A549 (cell line): ENCODE data around the gene ACTG1. TPM values are rescaled to one million over a fixed set of nuclear protein-coding genes. Genes with fewer than 3 reads are reported as not detected.
A peak's percentile ranks its signal among the peaks of the same experiment; 100 is the strongest.

Source experiments
- ATAC-seq, 2 experiments: fragments of 200-7000 bp in 1 of 2; fragments of >200 bp in 1 of 2; cut with Nextera tagmentation in 1 of 2; cut with Tn5 transposase in 1 of 2; 3 replicates each; pipeline versions ENCODE4 v1.8.0 to v1.9.1; 2018 to 2020; ENCODE audit warnings: mild to moderate bottlenecking in 1 of 2, moderate library complexity in 1 of 2
- CTCF ChIA-PET: fragments of 300-600 bp; sonication (Branson Sonifier 250); formaldehyde crosslinking; extraction: SDS; loops from one replicate; lab custom pipeline; 2021; ENCODE audit warnings: antibody characterized with exemption, inconsistent platforms; lab: Yijun Ruan, JAX
- POLR2A ChIA-PET: fragments of 350-600 bp; formaldehyde crosslinking; extraction: SDS; loops from one replicate; lab custom pipeline; 2021; ENCODE audit warnings: antibody characterized with exemption, inconsistent platforms; lab: Yijun Ruan, JAX
- DNase-seq, 2 experiments: peaks; one replicate each; pipeline versions ENCODE4 v3.0.0 to v3.0.0-alpha.2; 2011 to 2016; ENCODE audit warnings: low read depth in 1 of 2, low spot score in 1 of 2
- FAIRE-seq: peaks from 2 replicates; lab custom pipeline; 2011; peaks lifted over from hg19 to GRCh38; lab: Jason Lieb, UNC
- H3K27ac ChIP-seq, 2 experiments: fragments of >200 bp; sonication (Bioruptor Twin); formaldehyde crosslinking; 3 replicates each; pipeline ENCODE4 v1.5.1; 2016 to 2017
- H3K4me1 ChIP-seq: fragments of >200 bp; sonication (Bioruptor Twin); formaldehyde crosslinking; 3 replicates; pipeline ENCODE4 v1.6.1; 2016
- H3K4me2 ChIP-seq: fragments of >200 bp; sonication (Bioruptor Twin); formaldehyde crosslinking; 3 replicates; pipeline ENCODE4 v1.6.1; 2016
- H3K4me3 ChIP-seq: fragments of >200 bp; sonication (Bioruptor Twin); formaldehyde crosslinking; 3 replicates; pipeline ENCODE4 v1.5.1; 2016
- H3K9me3 ChIP-seq: fragments of >200 bp; sonication (Bioruptor Twin); formaldehyde crosslinking; 3 replicates; pipeline ENCODE4 v1.6.1; 2016
- BHLHE40 ChIP-seq: IDR thresholded peaks from 2 replicates; pipeline ENCODE4 v1.6.1; 2012; ENCODE audit warnings: low read depth, low read length, inconsistent platforms
- CBX2 ChIP-seq: fragments of 200-600 bp; sonication (generic); IDR thresholded peaks from 2 replicates; pipeline ENCODE4 v1.6.1; 2016; ENCODE audit warnings: low read depth, mild to moderate bottlenecking, borderline replicate concordance
- CBX8 ChIP-seq: fragments of 200-600 bp; sonication (generic); IDR thresholded peaks from 2 replicates; pipeline ENCODE4 v1.6.1; 2016
- CHD4 ChIP-seq: fragments of 200-600 bp; sonication (generic); IDR thresholded peaks from 2 replicates; pipeline ENCODE4 v1.6.1; 2016; ENCODE audit warnings: antibody characterized with exemption, mild to moderate bottlenecking, borderline replicate concordance
- EHMT2 ChIP-seq: fragments of 200-600 bp; sonication (generic); IDR thresholded peaks from 2 replicates; pipeline ENCODE4 v1.6.1; 2016; ENCODE audit warnings: antibody characterized with exemption, low read depth, mild to moderate bottlenecking, moderate library complexity
- EP300 ChIP-seq, 2 experiments: fragments of >200 bp; sonication (Bioruptor Twin); formaldehyde crosslinking; IDR thresholded peaks; 2 replicates in 1 of 2; 3 replicates in 1 of 2; pipeline ENCODE4 v1.6.1; 2016 to 2017
- ESRRA ChIP-seq: fragments of 150-350 bp; IDR thresholded peaks from 2 replicates; pipeline ENCODE4 v1.6.1; 2014; ENCODE audit warnings: mild to moderate bottlenecking, low read length, borderline replicate concordance
- FOSL2 ChIP-seq, 2 experiments: fragments of 450-650 bp in 1 of 2; fragments of >200 bp in 1 of 2; sonication (Bioruptor Twin) in 1 of 2; formaldehyde crosslinking; IDR thresholded peaks; 2 replicates each; pipeline versions ENCODE4 v1.5.0 to v1.6.1; 2016 to 2020; ENCODE audit warnings: mild to moderate bottlenecking in 1 of 2, moderate library complexity in 1 of 2
- HDAC2 ChIP-seq: fragments of 200-600 bp; sonication (generic); IDR thresholded peaks from 2 replicates; pipeline ENCODE4 v1.6.1; 2016
- HOXB5 ChIP-seq: fragments of 250-450 bp; sonication (Bioruptor Pico); IDR thresholded peaks from 2 replicates; pipeline ENCODE4 v1.5.0; 2020; ENCODE audit warnings: mild to moderate bottlenecking, moderate library complexity
- JUNB ChIP-seq: fragments of >200 bp; sonication (Bioruptor Twin); formaldehyde crosslinking; IDR thresholded peaks from 2 replicates; pipeline ENCODE4 v1.6.1; 2016
- KDM1A ChIP-seq: fragments of 200-600 bp; sonication (generic); IDR thresholded peaks from 2 replicates; pipeline ENCODE4 v1.6.1; 2016; ENCODE audit warnings: low read depth, mild to moderate bottlenecking
- MAFK ChIP-seq: fragments of 450-650 bp; IDR thresholded peaks from 2 replicates; pipeline ENCODE4 v1.6.1; 2014; ENCODE audit not compliant: partially characterized antibody
- MAX ChIP-seq: IDR thresholded peaks from 2 replicates; pipeline ENCODE4 v1.6.1; 2012
- NR3C1 ChIP-seq: fragments of >200 bp; sonication (Bioruptor Twin); formaldehyde crosslinking; IDR thresholded peaks from 3 replicates; pipeline ENCODE4 v1.6.1; 2017
- PHF8 ChIP-seq: fragments of 200-600 bp; sonication (generic); IDR thresholded peaks from 2 replicates; pipeline ENCODE4 v1.6.1; 2016; ENCODE audit warnings: low read depth, mild to moderate bottlenecking, antibody characterized with exemption, moderate library complexity, borderline replicate concordance
- POLR2AphosphoS2 ChIP-seq: conservative IDR thresholded peaks from 2 replicates; pipeline ENCODE4 v1.6.1; 2012; ENCODE audit warnings: low read length, improper control_type of control experiment, inconsistent platforms
- RARB ChIP-seq: fragments of 250-450 bp; sonication (Bioruptor Pico); IDR thresholded peaks from 2 replicates; pipeline ENCODE4 v1.8.0; 2021; ENCODE audit warnings: mild to moderate bottlenecking, moderate library complexity
- SMC3 ChIP-seq: fragments of >200 bp; sonication (Bioruptor Twin); formaldehyde crosslinking; IDR thresholded peaks from 3 replicates; pipeline ENCODE4 v1.6.1; 2018; ENCODE audit warnings: inconsistent platforms
- SREBF2 ChIP-seq: fragments of 450-650 bp; IDR thresholded peaks from 2 replicates; pipeline ENCODE4 v1.6.1; 2014; ENCODE audit warnings: mild to moderate bottlenecking, moderate library complexity
- TFCP2L1 ChIP-seq: fragments of 250-450 bp; sonication (Bioruptor Pico); IDR thresholded peaks from 2 replicates; pipeline ENCODE4 v1.5.0; 2021; ENCODE audit warnings: mild to moderate bottlenecking
- ZC3H11A ChIP-seq: fragments of 450-650 bp; IDR thresholded peaks from 2 replicates; pipeline ENCODE4 v1.6.1; 2014; ENCODE audit warnings: antibody characterized with exemption, mild to moderate bottlenecking
- ZSCAN20 ChIP-seq: fragments of 250-450 bp; sonication (Bioruptor Pico); IDR thresholded peaks from 2 replicates; pipeline ENCODE4 v1.8.0; 2022; ENCODE audit warnings: mild to moderate bottlenecking, moderate library complexity
- WGBS: methylation state at CpG from one replicate; pipeline ENCODE4 v1.1.6; 2017; ENCODE audit errors: missing lambda C conversion rate; 5-methylcytosine and 5-hydroxymethylcytosine counted together
- polyA plus RNA-seq, 4 experiments: library from polyadenylated mRNA; depleted of rRNA in 3 of 4; stranded (reverse); fragments of >200 nt; fragmentation: RNase III in 1 of 4; extraction: RNeasy Plus Mini Kit Qiagen cat#74134 plus additional on column Dnase treatment in 1 of 4; gene quantifications; 2 replicates in 3 of 4; 3 replicates in 1 of 4; pipeline ENCODE4 v1.2.3, GENCODE V29; 2011 to 2017
- TF ChIP-seq, protein P1 (sequence below): fragments of 250-450 bp; sonication (Bioruptor Pico); IDR thresholded peaks from 2 replicates; pipeline ENCODE4 v1.5.0; 2020; ENCODE audit warnings: low read depth, mild to moderate bottlenecking, moderate library complexity
- TF ChIP-seq, protein P2 (sequence below): fragments of 250-450 bp; sonication (Bioruptor Pico); IDR thresholded peaks from 2 replicates; pipeline ENCODE4 v1.5.0; 2021; ENCODE audit warnings: mild to moderate bottlenecking, moderate library complexity, borderline replicate concordance
- TF ChIP-seq, protein P3 (sequence below): IDR thresholded peaks from 2 replicates; pipeline ENCODE4 v1.6.1; 2012; ENCODE audit warnings: low read depth, borderline replicate concordance

Gene ACTG1
- polyA plus RNA-seq, 2 of the 4 experiments (the other 2 are of a cell fraction) = 2,042 to 7,263 TPM

DNA sequence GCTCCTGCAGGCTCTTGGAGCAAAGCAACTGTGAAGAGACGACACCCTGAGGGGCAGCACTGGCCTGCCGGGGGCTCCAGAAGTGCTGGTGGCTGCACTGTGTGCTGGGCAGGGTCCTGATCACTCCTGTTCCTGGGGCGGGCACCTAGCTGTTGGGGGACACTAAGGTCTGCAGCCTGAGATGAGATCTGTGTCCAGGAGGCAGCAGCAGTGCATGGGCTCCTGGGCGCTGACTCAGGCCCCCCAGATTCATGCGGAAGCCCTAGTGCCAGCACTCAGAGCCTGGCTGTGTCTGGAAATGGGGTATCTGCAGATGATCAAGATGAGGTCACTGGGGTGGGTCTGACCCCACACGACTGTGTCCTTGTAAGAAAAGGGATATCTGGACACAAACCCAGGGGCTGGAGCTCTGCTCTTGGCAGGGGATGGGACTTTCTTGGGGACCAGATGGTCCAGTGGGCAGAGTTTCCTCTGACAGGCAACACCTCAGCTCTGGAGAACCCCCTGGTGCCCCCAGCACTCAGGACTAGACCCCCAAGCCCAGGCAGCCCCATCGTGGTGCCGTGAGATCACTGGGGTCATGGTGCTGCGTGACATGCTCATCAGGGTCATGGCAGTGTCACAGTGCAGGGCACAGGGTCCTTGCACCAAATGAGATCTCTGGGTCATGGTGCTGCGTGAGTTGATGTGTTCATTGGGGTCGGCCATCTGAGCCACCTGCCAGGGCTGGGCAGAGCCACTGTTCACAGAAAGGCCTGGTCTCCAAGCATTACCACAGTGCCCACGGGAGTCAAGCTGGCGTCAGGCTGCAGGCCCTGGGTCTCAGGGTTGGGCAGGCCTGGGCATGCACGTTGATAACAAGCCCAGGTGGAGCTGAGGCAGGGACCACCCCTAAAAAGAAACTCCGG, 30.1 kb upstream of the ACTG1 start:
- TF ChIP-seq MAFK = no peak
- no peak for TF ChIP-seq HOXB5 (CRISPR knock-in tag)
- TF ChIP-seq ZSCAN20 (CRISPR knock-in tag) = no peak
- TF ChIP-seq, protein P1, sequence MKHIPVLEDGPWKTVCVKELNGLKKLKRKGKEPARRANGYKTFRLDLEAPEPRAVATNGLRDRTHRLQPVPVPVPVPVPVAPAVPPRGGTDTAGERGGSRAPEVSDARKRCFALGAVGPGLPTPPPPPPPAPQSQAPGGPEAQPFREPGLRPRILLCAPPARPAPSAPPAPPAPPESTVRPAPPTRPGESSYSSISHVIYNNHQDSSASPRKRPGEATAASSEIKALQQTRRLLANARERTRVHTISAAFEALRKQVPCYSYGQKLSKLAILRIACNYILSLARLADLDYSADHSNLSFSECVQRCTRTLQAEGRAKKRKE = no peak
- no peak for TF ChIP-seq SREBF2
- no peak for TF ChIP-seq KDM1A
- TF ChIP-seq FOSL2 (IDR thresholded peaks at IDR 0.05) = no peak
- TF ChIP-seq FOSL2 (CRISPR knock-in tag; IDR thresholded peaks at IDR 0.05) = no peak
- no peak for TF ChIP-seq ESRRA
- TF ChIP-seq, protein P2, sequence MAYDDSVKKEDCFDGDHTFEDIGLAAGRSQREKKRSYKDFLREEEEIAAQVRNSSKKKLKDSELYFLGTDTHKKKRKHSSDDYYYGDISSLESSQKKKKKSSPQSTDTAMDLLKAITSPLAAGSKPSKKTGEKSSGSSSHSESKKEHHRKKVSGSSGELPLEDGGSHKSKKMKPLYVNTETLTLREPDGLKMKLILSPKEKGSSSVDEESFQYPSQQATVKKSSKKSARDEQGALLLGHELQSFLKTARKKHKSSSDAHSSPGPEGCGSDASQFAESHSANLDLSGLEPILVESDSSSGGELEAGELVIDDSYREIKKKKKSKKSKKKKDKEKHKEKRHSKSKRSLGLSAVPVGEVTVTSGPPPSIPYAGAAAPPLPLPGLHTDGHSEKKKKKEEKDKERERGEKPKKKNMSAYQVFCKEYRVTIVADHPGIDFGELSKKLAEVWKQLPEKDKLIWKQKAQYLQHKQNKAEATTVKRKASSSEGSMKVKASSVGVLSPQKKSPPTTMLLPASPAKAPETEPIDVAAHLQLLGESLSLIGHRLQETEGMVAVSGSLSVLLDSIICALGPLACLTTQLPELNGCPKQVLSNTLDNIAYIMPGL (CRISPR knock-in tag) = no peak
- no peak for TF ChIP-seq CHD4
- TF ChIP-seq JUNB = no peak
- TF ChIP-seq RARB (CRISPR knock-in tag) = no peak
- no peak for TF ChIP-seq PHF8
- no peak for TF ChIP-seq CBX2
- no peak for TF ChIP-seq CBX8
- TF ChIP-seq NR3C1 = no peak
- no peak for TF ChIP-seq TFCP2L1 (CRISPR knock-in tag)
- TF ChIP-seq HDAC2 = no peak
- no peak for TF ChIP-seq SMC3
- no peak for TF ChIP-seq BHLHE40
- Histone ChIP-seq H3K4me2 (no peak overlapping the region), H3K4me3 (no peak overlapping the region), H3K4me1 (no peaks in the 10 kb centered on the region), H3K27ac (peak overlapping the region in 1 of 2 experiments; percentile 13; a peak in 1 of 6 replicates), H3K9me3 (no peaks in the 10 kb centered on the region)
- WGBS = 89% methylated on average over 14 of the region's 15 CpGs
- no peak for DNase-seq
- no peak for FAIRE-seq
- ATAC-seq = no peak
- POLR2A ChIA-PET = interaction anchor here (1.4 to 1.9 kb wide), 2 partner anchors 9 to 10 kb away, joined by 4 to 5 read pairs; no protein-coding TSS in a partner anchor
- CTCF ChIA-PET = interaction anchor here (0.8 to 6.4 kb wide), 12 partner anchors 9 to 289 kb away, joined by 3 to 51 read pairs (median 4); partner anchors contain the start of gene FAAP100

DNA sequence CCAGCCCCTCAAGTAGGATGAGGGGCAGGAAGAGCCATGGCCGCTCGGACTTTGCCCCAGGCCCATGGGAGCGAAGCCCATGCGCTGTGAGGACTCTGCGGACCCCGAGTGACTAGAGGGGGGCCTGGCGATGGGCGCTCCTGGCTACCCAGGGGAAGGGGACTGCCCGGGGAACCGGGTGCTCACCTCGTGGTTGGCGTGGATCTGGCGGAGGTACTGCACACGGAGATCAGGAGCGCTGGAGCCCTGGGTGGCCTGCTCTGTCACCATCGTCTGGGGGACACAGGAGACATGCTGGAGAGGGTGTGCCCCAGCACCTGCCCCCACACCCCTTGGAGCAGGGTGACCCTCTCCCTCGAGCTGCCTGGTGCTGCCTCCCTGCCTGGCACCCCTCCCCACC, 28.5 kb upstream of the ACTG1 start:
- no peak for ATAC-seq
- H3K4me2 ChIP-seq = no peak overlapping the region
- CTCF ChIA-PET = interaction anchor here (1.2 to 6.4 kb wide), 5 partner anchors 10 to 287 kb away, joined by 3 to 36 read pairs (median 8); partner anchors contain the start of gene FAAP100

More for the DNA sequence above, 28.5 kb upstream of the ACTG1 start:
- WGBS = 96% methylated on average over 12 of the region's 17 CpGs
- H3K9me3 ChIP-seq = no peaks in the 10 kb centered on the region
- H3K4me1 ChIP-seq = no peaks in the 10 kb centered on the region
- H3K27ac ChIP-seq = no peak overlapping the region
- POLR2A ChIA-PET = interaction anchor here (0.6 kb wide), 1 partner anchor 40 kb away, joined by 6 read pairs; no protein-coding TSS in a partner anchor
- DNase-seq (no peak), FAIRE-seq (no peak)
- TF ChIP-seq, protein P2 (CRISPR knock-in tag) = no peak
- no peak for TF ChIP-seq ZC3H11A
- no peak for TF ChIP-seq EHMT2
- TF ChIP-seq POLR2AphosphoS2 = no peak
- TF ChIP-seq, protein P1 = no peak
- no peak for TF ChIP-seq EP300 (IDR thresholded peaks at IDR 0.05)
- TF ChIP-seq, protein P3, sequence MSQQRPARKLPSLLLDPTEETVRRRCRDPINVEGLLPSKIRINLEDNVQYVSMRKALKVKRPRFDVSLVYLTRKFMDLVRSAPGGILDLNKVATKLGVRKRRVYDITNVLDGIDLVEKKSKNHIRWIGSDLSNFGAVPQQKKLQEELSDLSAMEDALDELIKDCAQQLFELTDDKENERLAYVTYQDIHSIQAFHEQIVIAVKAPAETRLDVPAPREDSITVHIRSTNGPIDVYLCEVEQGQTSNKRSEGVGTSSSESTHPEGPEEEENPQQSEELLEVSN = no peak
- no peak for TF ChIP-seq MAX
- TF ChIP-seq RARB (CRISPR knock-in tag) = no peak
- no peak overlapping the region for H3K4me3 ChIP-seq
